Ramos (cell line): ENCODE results near the gene BIRC2.

ENCODE experiments used
- in situ Hi-C: fragments of 300-500 bp; cut with MboI; formaldehyde crosslinking; loops from one replicate; pipeline ENCODE4 v1.14.3; 2022; ENCODE audit warnings: low sequenced_read_pairs; ENCODE audit not compliant: unreplicated experiment

Gene BIRC2

GRCh38 chr11:102346748-102347461, at the start of gene BIRC2:
Gene BIRC2 (plus strand): TSS chr11:102347214. CDS start chr11:102349855, 2,641 bp downstream.
- in situ Hi-C loops = loop anchor here (10.0 kb wide), 1 partner anchor 148 kb away; no protein-coding TSS in a partner anchor

- in situ Hi-C loops = loop anchor here (25.0 kb wide), 1 partner anchor 1586 kb away; no protein-coding TSS in a partner anchor
Observed at GRCh38 chr11:102300837-102301236, 46.2 kb upstream of the BIRC2 start.

GRCh38 chr11:102302241-102302640, 44.8 kb upstream of the BIRC2 start:
- in situ Hi-C loops = loop anchor here (25.0 kb wide), 1 partner anchor 1585 kb away; no protein-coding TSS in a partner anchor

GRCh38 chr11:102304686-102305085, 42.3 kb upstream of the BIRC2 start:
- in situ Hi-C loops = loop anchor here (25.0 kb wide), 1 partner anchor 1583 kb away; no protein-coding TSS in a partner anchor

- in situ Hi-C loops = loop anchor here (25.0 kb wide), 1 partner anchor 1582 kb away; no protein-coding TSS in a partner anchor
Observed at GRCh38 chr11:102305352-102306047, 41.5 kb upstream of the BIRC2 start.

- in situ Hi-C loops = loop anchor here (25.0 kb wide), 1 partner anchor 1581 kb away; no protein-coding TSS in a partner anchor
Observed at GRCh38 chr11:102306048-102306597, 40.9 kb upstream of the BIRC2 start.

GRCh38 chr11:102306817-102307726, 39.9 kb upstream of the BIRC2 start:
- in situ Hi-C loops = loop anchor here (25.0 kb wide), 1 partner anchor 1580 kb away; no protein-coding TSS in a partner anchor

- in situ Hi-C loops = loop anchor here (25.0 kb wide), 1 partner anchor 1580 kb away; no protein-coding TSS in a partner anchor
Observed at GRCh38 chr11:102307727-102308038, 39.3 kb upstream of the BIRC2 start.

GRCh38 chr11:102309621-102310541, 37.1 kb upstream of the BIRC2 start:
- in situ Hi-C loops = loop anchor here (25.0 kb wide), 1 partner anchor 1577 kb away; no protein-coding TSS in a partner anchor

- in situ Hi-C loops = loop anchor here (25.0 kb wide), 1 partner anchor 1575 kb away; no protein-coding TSS in a partner anchor
Observed at GRCh38 chr11:102312667-102313066, 34.3 kb upstream of the BIRC2 start.

GRCh38 chr11:102313238-102313940, 33.6 kb upstream of the BIRC2 start:
- in situ Hi-C loops = loop anchor here (25.0 kb wide), 1 partner anchor 1574 kb away; no protein-coding TSS in a partner anchor

GRCh38 chr11:102314784-102315183, 32.2 kb upstream of the BIRC2 start:
- in situ Hi-C loops = loop anchor here (25.0 kb wide), 1 partner anchor 1573 kb away; no protein-coding TSS in a partner anchor

- in situ Hi-C loops = loop anchor here (25.0 kb wide), 1 partner anchor 1571 kb away; no protein-coding TSS in a partner anchor
Observed at GRCh38 chr11:102316346-102316904, 30.6 kb upstream of the BIRC2 start.

GRCh38 chr11:102317099-102317767, 29.8 kb upstream of the BIRC2 start, which contains the start of gene BIRC3:
Gene BIRC3 (plus strand): TSS chr11:102317484. CDS start chr11:102324510, 7,026 bp downstream.
- in situ Hi-C loops = loop anchor here (25.0 kb wide), 1 partner anchor 1570 kb away; no protein-coding TSS in a partner anchor

- in situ Hi-C loops = loop anchor here (25.0 kb wide), 1 partner anchor 1570 kb away; no protein-coding TSS in a partner anchor
Observed at GRCh38 chr11:102317768-102318103, 29.3 kb upstream of the BIRC2 start.

GRCh38 chr11:102318469-102318868, 28.5 kb upstream of the BIRC2 start:
- in situ Hi-C loops = loop anchor here (25.0 kb wide), 1 partner anchor 1569 kb away; no protein-coding TSS in a partner anchor

GRCh38 chr11:102319544-102319943, 27.5 kb upstream of the BIRC2 start:
- in situ Hi-C loops = loop anchor here (25.0 kb wide), 1 partner anchor 1568 kb away; no protein-coding TSS in a partner anchor
